GM19035 (cell line): ENCODE data around the gene FERD3L.

ENCODE experiments used
- ATAC-seq: cut with Tn5 transposase; IDR thresholded peaks from one replicate; pipeline ENCODE4 v1.9.1; 2021; ENCODE audit not compliant: unreplicated experiment

The FERD3L gene

GRCh38 chr7:19101472-19101871 is 43.7 kb downstream of the FERD3L start:
- no peak for ATAC-seq

GRCh38 chr7:19099924-19100323 is 45.3 kb downstream of the FERD3L start:
- ATAC-seq: no peak

GRCh38 chr7:19099194-19099593 is 46.0 kb downstream of the FERD3L start:
- no peak for ATAC-seq

- ATAC-seq: no peak
These were observed 46.7 kb downstream of the FERD3L start for GRCh38 chr7:19098510-19098909.

GRCh38 chr7:19097165-19098055 is 47.8 kb downstream of the FERD3L start:
- ATAC-seq: no peak

- no peak for ATAC-seq
These were observed 49.8 kb downstream of the FERD3L start for GRCh38 chr7:19095353-19095860.
